Naive B cell (primary cell): Measurements from ENCODE around the gene CHST4. TPM values are rescaled to one million over a fixed set of nuclear protein-coding genes. Genes with fewer than 3 reads are reported as not detected.

ENCODE experiments used
- ATAC-seq, 2 donors: fragments of 150-1000 bp; cut with Tn5 transposase; 2 replicates each; pipeline ENCODE4 v1.10.0; 2021; ENCODE audit warnings: low read depth in 2 of 2, mild to moderate bottlenecking in 2 of 2, moderate library complexity in 2 of 2
- DNase-seq: peaks from one replicate; pipeline ENCODE4 v3.0.0; 2022
- H3K27ac Mint-ChIP-seq, 6 donors: one replicate each; pipeline ENCODE4 v1.8.0; 2020 to 2022; ENCODE audit warnings: mild to moderate bottlenecking in 6 of 6, mixed read lengths in 6 of 6, moderate library complexity in 5 of 6, inconsistent platforms in 2 of 6
- H3K27me3 Mint-ChIP-seq, 3 donors: one replicate each; pipeline ENCODE4 v1.8.0; 2021 to 2022; ENCODE audit warnings: mixed read lengths in 3 of 3, mild to moderate bottlenecking in 1 of 3
- H3K36me3 Mint-ChIP-seq, 2 donors: one replicate each; pipeline ENCODE4 v1.8.0; 2020 to 2022; ENCODE audit warnings: mixed read lengths in 2 of 2, inconsistent platforms in 1 of 2, mild to moderate bottlenecking in 1 of 2
- H3K4me1 Mint-ChIP-seq, 3 donors: one replicate each; pipeline ENCODE4 v1.8.0; 2020 to 2022; ENCODE audit warnings: mixed read lengths in 3 of 3, inconsistent platforms in 1 of 3, mild to moderate bottlenecking in 1 of 3, moderate library complexity in 1 of 3
- H3K4me3 Mint-ChIP-seq, 8 donors: one replicate each; pipeline ENCODE4 v1.8.0; 2020 to 2022; ENCODE audit warnings: mild to moderate bottlenecking in 8 of 8, mixed read lengths in 8 of 8, moderate library complexity in 8 of 8, inconsistent platforms in 2 of 8
- H3K9me3 Mint-ChIP-seq, 7 donors: one replicate each; pipeline ENCODE4 v1.8.0; 2020 to 2022; ENCODE audit warnings: mixed read lengths in 7 of 7, mild to moderate bottlenecking in 5 of 7, inconsistent platforms in 2 of 7, moderate library complexity in 1 of 7
- polyA plus RNA-seq, 6 donors: library from polyadenylated mRNA; unstranded; fragments of 300-500 nt; fragmentation: Illumina TruSeq; gene quantifications; one replicate each; pipeline ENCODE4 v1.2.3, GENCODE V29; 2021; ENCODE audit warnings: low read depth in 6 of 6

CHST4 gene
- not detected for polyA plus RNA-seq

DNA sequence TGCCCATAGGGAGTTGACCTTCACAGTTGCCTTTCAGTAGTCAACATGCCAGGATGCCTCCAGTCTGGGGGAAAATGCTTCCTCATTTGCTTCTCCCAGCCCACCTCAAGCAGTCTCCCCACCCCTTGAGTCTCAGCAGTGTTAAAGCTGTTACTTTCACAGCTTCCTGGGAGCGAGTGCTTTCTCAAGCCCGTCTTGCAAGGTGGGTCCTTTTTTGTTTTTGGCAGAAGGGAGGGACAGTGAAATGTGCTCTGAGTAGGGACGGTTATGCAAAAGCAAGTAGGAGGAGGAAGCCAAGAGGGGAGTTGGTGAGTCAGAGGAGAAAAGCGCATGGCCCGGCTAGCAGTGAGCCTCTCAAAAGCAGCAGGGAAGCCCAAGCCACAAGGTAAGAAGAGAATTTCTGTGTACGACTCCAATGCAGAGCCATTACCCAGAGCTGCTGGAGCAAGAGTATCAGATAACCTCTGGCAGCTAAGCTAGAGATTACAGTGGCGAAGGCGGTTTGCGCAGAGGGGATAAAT, at the start of gene CHST4:
Gene CHST4, plus strand, starts transcription at position 316 of the 521 bp plus-strand sequence. CDS start 10,252 bp downstream, outside the sequence.
- DNase-seq (no peak), ATAC-seq (peak in 1 of 2 donors; percentile 14)
- H3K4me3 Mint-ChIP-seq: no peak within 1 kb of the TSS
- peaks cover 27 to 69% (median 33%) of the 10 kb centered on the region in 3 donors for H3K27me3 Mint-ChIP-seq
- peaks cover 5 to 6% (median 5%) of the 10 kb centered on the region in 3 donors for H3K4me1 Mint-ChIP-seq
- H3K36me3 Mint-ChIP-seq: no peaks in the 10 kb centered on the region
- H3K27ac Mint-ChIP-seq: peak within 1 kb of the TSS in 1 of 6 donors; percentile 80
- H3K9me3 Mint-ChIP-seq: no peaks in the 10 kb centered on the region

- Mint-ChIP-seq H3K36me3 (peaks cover 30 to 40% of the 10 kb centered on the region in 2 donors), H3K4me1 (peaks cover 0 to 7% (median 2%) of the 10 kb centered on the region in 3 donors), H3K27ac (peak overlapping the region in 2 of 6 donors; percentile 11 to 31), H3K4me3 (no peak overlapping the region), H3K27me3 (no peaks in the 10 kb centered on the region), H3K9me3 (no peaks in the 10 kb centered on the region)
- DNase-seq (no peak), ATAC-seq (no peak)
Measured at GRCh38 chr16:71476457-71477124, 49.6 kb upstream of the CHST4 start.

DNA sequence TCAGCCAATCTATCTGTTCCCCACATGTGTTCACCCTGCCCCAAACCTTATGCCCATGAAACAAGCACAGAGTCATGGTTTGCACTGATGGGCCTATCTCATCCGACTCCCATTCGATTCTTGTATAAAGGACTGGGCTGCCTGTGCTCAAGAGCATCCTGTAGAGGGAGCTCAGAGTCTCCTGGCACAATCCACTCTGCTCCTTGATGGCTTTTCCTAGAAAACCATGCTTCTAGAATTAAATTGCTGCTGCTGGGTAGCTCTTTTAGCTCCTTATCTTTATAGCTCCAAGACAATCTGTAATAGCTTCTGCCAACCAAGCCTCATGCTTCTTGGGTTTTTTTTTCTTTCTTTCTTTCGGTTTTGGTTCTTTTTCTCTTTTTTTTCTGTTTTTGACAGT, 46.8 kb upstream of the CHST4 start:
- no peak for ATAC-seq
- peaks cover 27 to 28% of the 10 kb centered on the region in 2 donors for H3K36me3 Mint-ChIP-seq
- peaks cover 10 to 17% (median 12%) of the 10 kb centered on the region in 3 donors for H3K4me1 Mint-ChIP-seq
- no peak overlapping the region for H3K4me3 Mint-ChIP-seq
- H3K27ac Mint-ChIP-seq: peak overlapping the region in 1 of 6 donors; percentile 83
- H3K9me3 Mint-ChIP-seq: no peaks in the 10 kb centered on the region
- no peak for DNase-seq
- no peaks in the 10 kb centered on the region for H3K27me3 Mint-ChIP-seq

GRCh38 chr16:71480956-71481355, 45.3 kb upstream of the CHST4 start:
- Mint-ChIP-seq H3K4me1 (peaks cover 21 to 25% (median 22%) of the 10 kb centered on the region in 3 donors), H3K27me3 (no peaks in the 10 kb centered on the region), H3K4me3 (peak overlapping the region in 1 of 8 donors; percentile 29), H3K9me3 (peaks cover 0 to 1% (median 0%) of the 10 kb centered on the region in 7 donors), H3K27ac (peak overlapping the region in 5 of 6 donors; percentile 1 to 98 (median 94)), H3K36me3 (peaks cover 22 to 24% of the 10 kb centered on the region in 2 donors)
- no peak for DNase-seq
- ATAC-seq: no peak

GRCh38 chr16:71482569-71482968, 43.7 kb upstream of the CHST4 start:
- Mint-ChIP-seq H3K4me1 (peaks cover 21 to 25% (median 22%) of the 10 kb centered on the region in 3 donors), H3K36me3 (peaks cover 6 to 10% of the 10 kb centered on the region in 2 donors), H3K9me3 (peaks cover 0 to 4% (median 0%) of the 10 kb centered on the region in 7 donors), H3K4me3 (no peak overlapping the region), H3K27me3 (peaks cover 0 to 8% (median 6%) of the 10 kb centered on the region in 3 donors), H3K27ac (peak overlapping the region; percentile 80 to 98 (median 96))
- ATAC-seq: no peak
- DNase-seq: no peak

DNA sequence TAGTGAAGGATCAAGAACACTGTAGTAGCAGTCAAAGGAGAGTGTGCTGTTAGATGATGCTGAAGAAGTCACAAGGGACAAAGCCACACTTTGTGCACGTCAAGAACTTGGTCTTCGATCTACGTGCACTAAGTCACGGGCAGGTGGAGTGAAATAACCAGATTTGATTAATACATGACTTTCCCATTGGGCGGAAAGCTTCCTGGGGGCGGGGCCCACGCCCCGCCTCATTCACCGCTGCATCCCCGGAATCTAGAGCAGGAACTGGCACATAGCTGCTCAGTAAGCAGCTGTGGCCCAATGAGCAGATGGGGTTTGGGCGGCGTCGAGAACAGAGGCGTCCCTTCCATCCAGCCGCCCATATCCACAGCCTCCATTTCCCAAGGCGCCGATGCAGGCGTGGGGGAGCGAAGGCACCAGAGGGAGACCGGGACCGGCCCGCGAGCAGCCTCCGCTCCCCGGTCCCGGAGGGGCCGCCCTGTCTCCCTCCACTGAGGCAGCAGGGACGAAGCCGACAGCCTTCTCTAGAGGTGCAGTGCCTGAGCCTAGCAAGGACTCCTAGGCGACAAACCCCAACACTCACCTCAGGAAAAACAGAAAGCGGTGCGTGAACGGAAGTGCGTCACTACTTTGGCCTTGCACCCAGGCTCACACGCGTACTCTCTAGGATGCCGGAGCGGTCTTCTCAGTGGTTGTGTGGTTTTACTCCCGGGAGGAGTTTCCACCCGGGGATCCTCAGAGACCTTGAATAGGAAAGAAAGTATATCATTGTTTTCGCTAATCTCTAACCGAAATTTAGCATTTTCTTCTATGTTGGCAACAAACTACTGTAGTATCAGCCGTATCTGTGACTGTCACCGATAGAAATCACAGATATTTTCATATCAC, 42.0 kb upstream of the CHST4 start:
- peaks cover 21 to 25% (median 22%) of the 10 kb centered on the region in 3 donors for H3K4me1 Mint-ChIP-seq
- H3K27me3 Mint-ChIP-seq: peaks cover 0 to 15% (median 14%) of the 10 kb centered on the region in 3 donors
- H3K36me3 Mint-ChIP-seq: no peaks in the 10 kb centered on the region
- ATAC-seq (peak; percentile 78 to 84), DNase-seq (peak; percentile 87)
- H3K27ac Mint-ChIP-seq: peak overlapping the region; percentile 94 to 99 (median 98)
- H3K4me3 Mint-ChIP-seq: peak overlapping the region; percentile 70 to 96 (median 93)
- peaks cover 0 to 4% (median 0%) of the 10 kb centered on the region in 7 donors for H3K9me3 Mint-ChIP-seq

- Mint-ChIP-seq H3K27me3 (peaks cover 0 to 29% (median 14%) of the 10 kb centered on the region in 3 donors), H3K9me3 (peaks cover 0 to 4% (median 0%) of the 10 kb centered on the region in 7 donors), H3K36me3 (no peaks in the 10 kb centered on the region), H3K27ac (peak within 1 kb of the TSS in 2 of 6 donors; percentile 17 to 36), H3K4me1 (peaks cover 5 to 13% (median 12%) of the 10 kb centered on the region in 3 donors), H3K4me3 (no peak within 1 kb of the TSS)
- ATAC-seq (no peak), DNase-seq (no peak)
Measured at GRCh38 chr16:71489122-71489521, 37.1 kb upstream of the CHST4 start, which contains the start of gene ZNF19. ZNF19 (minus strand) TSS chr16:71489324; CDS start chr16:71482114, 7,210 bp downstream.

- H3K27me3 Mint-ChIP-seq: peaks cover 0 to 35% (median 22%) of the 10 kb centered on the region in 3 donors
- H3K4me1 Mint-ChIP-seq: peaks cover 0 to 4% (median 2%) of the 10 kb centered on the region in 3 donors
- ATAC-seq: no peak
- no peaks in the 10 kb centered on the region for H3K36me3 Mint-ChIP-seq
- no peak overlapping the region for H3K4me3 Mint-ChIP-seq
- H3K9me3 Mint-ChIP-seq: peaks cover 0 to 4% (median 0%) of the 10 kb centered on the region in 7 donors
- no peak overlapping the region for H3K27ac Mint-ChIP-seq
- no peak for DNase-seq
Measured at GRCh38 chr16:71490361-71490760, 35.9 kb upstream of the CHST4 start.

- ATAC-seq (no peak), DNase-seq (no peak)
- no peak overlapping the region for H3K27ac Mint-ChIP-seq
- H3K9me3 Mint-ChIP-seq: peaks cover 0 to 4% (median 0%) of the 10 kb centered on the region in 7 donors
- H3K36me3 Mint-ChIP-seq: no peaks in the 10 kb centered on the region
- no peaks in the 10 kb centered on the region for H3K4me1 Mint-ChIP-seq
- no peak overlapping the region for H3K4me3 Mint-ChIP-seq
- H3K27me3 Mint-ChIP-seq: peaks cover 0 to 35% (median 22%) of the 10 kb centered on the region in 3 donors
Measured at GRCh38 chr16:71491054-71491453, 35.2 kb upstream of the CHST4 start.

- Mint-ChIP-seq H3K4me1 (no peaks in the 10 kb centered on the region), H3K27me3 (peaks cover 0 to 27% (median 15%) of the 10 kb centered on the region in 3 donors), H3K4me3 (no peak overlapping the region), H3K36me3 (no peaks in the 10 kb centered on the region), H3K27ac (peak overlapping the region in 1 of 6 donors; percentile 83), H3K9me3 (no peaks in the 10 kb centered on the region)
- DNase-seq (no peak), ATAC-seq (no peak)
Measured at GRCh38 chr16:71492786-71493185, 33.4 kb upstream of the CHST4 start.

GRCh38 chr16:71493213-71493612, 33.0 kb upstream of the CHST4 start:
- H3K4me1 Mint-ChIP-seq: no peaks in the 10 kb centered on the region
- no peak for ATAC-seq
- H3K27ac Mint-ChIP-seq: no peak overlapping the region

DNA sequence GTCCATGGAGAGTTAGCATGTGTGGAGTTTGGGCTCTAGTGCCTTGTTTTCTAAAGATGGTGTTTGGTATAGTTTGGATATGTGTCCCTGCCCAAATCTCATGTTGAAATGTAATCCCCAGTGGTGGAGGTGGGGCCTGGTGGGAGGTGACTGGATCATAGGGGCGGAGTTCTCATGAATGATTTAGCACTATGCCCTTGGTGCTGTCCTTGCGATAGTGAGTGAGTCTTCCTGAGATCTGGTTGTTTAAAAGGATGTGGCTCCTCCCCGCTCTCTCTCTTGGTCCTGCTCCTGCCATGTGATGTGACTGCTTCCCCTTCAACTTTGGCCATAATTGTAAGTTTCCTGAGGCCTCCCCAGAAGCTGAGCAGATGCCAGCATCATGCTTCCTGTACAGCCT, 28.2 kb upstream of the CHST4 start:
- H3K9me3 Mint-ChIP-seq: no peaks in the 10 kb centered on the region
- H3K27ac Mint-ChIP-seq: no peak overlapping the region
- peaks cover 10 to 33% (median 20%) of the 10 kb centered on the region in 3 donors for H3K27me3 Mint-ChIP-seq
- no peak for ATAC-seq
- H3K4me1 Mint-ChIP-seq: no peaks in the 10 kb centered on the region
- no peaks in the 10 kb centered on the region for H3K36me3 Mint-ChIP-seq
- DNase-seq: no peak
- H3K4me3 Mint-ChIP-seq: no peak overlapping the region

More at GRCh38 chr16:71493213-71493612, 33.0 kb upstream of the CHST4 start:
- no peak overlapping the region for H3K4me3 Mint-ChIP-seq
- peaks cover 0 to 25% (median 15%) of the 10 kb centered on the region in 3 donors for H3K27me3 Mint-ChIP-seq
- H3K36me3 Mint-ChIP-seq: no peaks in the 10 kb centered on the region
- no peaks in the 10 kb centered on the region for H3K9me3 Mint-ChIP-seq
- no peak for DNase-seq
